IMR-90 (cell line): ENCODE results near the gene PAPPA. TPM values are rescaled to one million over a fixed set of nuclear protein-coding genes. Genes with fewer than 3 reads are reported as not detected.

Source experiments
- ATAC-seq: fragments of 200-7000 bp; cut with Tn5 transposase; 2 replicates; pipeline ENCODE4 v1.9.1; 2020; ENCODE audit warnings: low read depth, mild to moderate bottlenecking, moderate library complexity
- BruUV-seq: library from RNA; stranded (reverse); fragments of 400-500 nt; replicated peaks from 2 replicates; lab custom pipeline; 2021; lab: Mats Ljungman, UMichigan
- CTCF ChIA-PET: fragments of 300-600 bp; formaldehyde crosslinking; extraction: SDS; loops from one replicate; lab custom pipeline; 2021; ENCODE audit warnings: antibody characterized with exemption; lab: Yijun Ruan, JAX
- POLR2A ChIA-PET: fragments of 300-600 bp; sonication (Branson Sonifier 250); formaldehyde crosslinking; loops from one replicate; lab custom pipeline; 2022; ENCODE audit warnings: antibody characterized with exemption; ENCODE audit not compliant: unreplicated experiment; lab: Charles Lee
- DNase-seq: peaks from one replicate; pipeline ENCODE4 v3.0.0; 2013
- H2AFZ ChIP-seq: replicated peaks from 2 replicates; pipeline ENCODE3; 2013; ENCODE audit warnings: low read length, mild to moderate bottlenecking; ENCODE audit not compliant: poor library complexity
- H2AK5ac ChIP-seq: 2 replicates; pipeline ENCODE4 v1.6.1; 2013; ENCODE audit warnings: low read depth, low read length, inconsistent platforms
- H2AK9ac ChIP-seq: replicated peaks from 2 replicates; pipeline ENCODE3; 2013; ENCODE audit warnings: mild to moderate bottlenecking, low read depth, low read length, moderate library complexity; ENCODE audit not compliant: poor library complexity
- H2BK120ac ChIP-seq: 2 replicates; pipeline ENCODE4 v1.6.1; 2013; ENCODE audit warnings: low read depth, low read length, inconsistent platforms
- H2BK15ac ChIP-seq: 3 replicates; pipeline ENCODE4 v1.6.1; 2013; ENCODE audit warnings: low read depth, low read length, inconsistent platforms
- H2BK20ac ChIP-seq: 2 replicates; pipeline ENCODE4 v1.6.1; 2013; ENCODE audit warnings: low read depth, mild to moderate bottlenecking, inconsistent platforms, low read length, moderate library complexity
- H2BK5ac ChIP-seq: 2 replicates; pipeline ENCODE4 v1.6.1; 2013; ENCODE audit warnings: mild to moderate bottlenecking, low read depth, low read length, inconsistent platforms; ENCODE audit not compliant: poor library complexity, severe bottlenecking
- H3K14ac ChIP-seq: replicated peaks from 2 replicates; pipeline ENCODE4 v1.6.1; 2013; ENCODE audit warnings: low read depth, low read length, inconsistent platforms
- H3K18ac ChIP-seq: 2 replicates; pipeline ENCODE4 v1.6.1; 2013; ENCODE audit warnings: low read depth, low read length, control low read depth
- H3K23ac ChIP-seq: 2 replicates; pipeline ENCODE4 v1.6.1; 2013; ENCODE audit warnings: low read depth, low read length, inconsistent platforms
- H3K27ac ChIP-seq: 2 replicates; pipeline ENCODE4 v1.5.1; 2013; ENCODE audit warnings: mild to moderate bottlenecking, control low read depth, low read length; ENCODE audit not compliant: insufficient read depth
- H3K27me3 ChIP-seq: 2 replicates; pipeline ENCODE4 v1.6.1; 2013; ENCODE audit warnings: low read length; ENCODE audit not compliant: control insufficient read depth, insufficient read depth
- H3K36me3 ChIP-seq: 2 replicates; pipeline ENCODE4 v1.6.1; 2013; ENCODE audit warnings: low read length, mixed read lengths; ENCODE audit not compliant: control insufficient read depth, insufficient read depth
- H3K4ac ChIP-seq: 2 replicates; pipeline ENCODE4 v1.6.1; 2013; ENCODE audit warnings: low read depth, low read length, inconsistent platforms
- H3K4me1 ChIP-seq: 2 replicates; pipeline ENCODE4 v1.6.1; 2013; ENCODE audit warnings: low read length, mixed read lengths; ENCODE audit not compliant: control insufficient read depth, insufficient read depth
- H3K4me2 ChIP-seq: 2 replicates; pipeline ENCODE4 v1.6.1; 2013; ENCODE audit warnings: low read depth, mild to moderate bottlenecking, control low read depth, low read length, moderate library complexity
- H3K4me3 ChIP-seq: 2 replicates; pipeline ENCODE4 v1.5.1; 2013; ENCODE audit warnings: low read depth, mild to moderate bottlenecking, control low read depth, low read length, moderate library complexity; ENCODE audit not compliant: insufficient read depth
- H3K56ac ChIP-seq: 2 replicates; pipeline ENCODE4 v1.6.1; 2013; ENCODE audit warnings: low read length, inconsistent platforms; ENCODE audit not compliant: insufficient read depth; ENCODE audit errors: extremely low read depth
- H3K79me1 ChIP-seq, 2 experiments: 2 replicates each; pipeline ENCODE4 v1.6.1; 2013; ENCODE audit warnings: low read length in 2 of 2, inconsistent platforms in 1 of 2, low read depth in 1 of 2
- H3K9ac ChIP-seq: 2 replicates; pipeline ENCODE4 v1.6.1; 2013; ENCODE audit warnings: low read depth, low read length, control low read depth
- H3K9me1 ChIP-seq: 2 replicates; pipeline ENCODE4 v1.6.1; 2013; ENCODE audit warnings: low read length, inconsistent platforms; ENCODE audit not compliant: insufficient read depth
- H3K9me3 ChIP-seq: 2 replicates; pipeline ENCODE4 v1.6.1; 2013; ENCODE audit warnings: low read length; ENCODE audit not compliant: control insufficient read depth, insufficient read depth
- H4K20me1 ChIP-seq: 2 replicates; pipeline ENCODE4 v1.6.1; 2013; ENCODE audit warnings: low read length, inconsistent platforms; ENCODE audit not compliant: insufficient read depth
- H4K5ac ChIP-seq: 2 replicates; pipeline ENCODE4 v1.6.1; 2013; ENCODE audit warnings: mild to moderate bottlenecking, low read depth, low read length, control low read depth
- H4K8ac ChIP-seq, 2 experiments: 2 replicates each; pipeline ENCODE4 v1.6.1; 2013; ENCODE audit warnings: low read depth in 2 of 2, low read length in 2 of 2, control low read depth in 1 of 2, inconsistent platforms in 1 of 2
- H4K91ac ChIP-seq: 2 replicates; pipeline ENCODE4 v1.6.1; 2013; ENCODE audit warnings: low read depth, low read length, inconsistent platforms; ENCODE audit not compliant: insufficient read depth
- BHLHE40 ChIP-seq: fragments of 150-350 bp; IDR thresholded peaks from 2 replicates; pipeline ENCODE4 v1.6.1; 2016; ENCODE audit warnings: mild to moderate bottlenecking, low read depth, low read length
- CEBPB ChIP-seq: IDR thresholded peaks from 2 replicates; pipeline ENCODE4 v1.6.1; 2012; ENCODE audit warnings: low read depth, low read length, improper control_type of control experiment
- CHD1 ChIP-seq: IDR thresholded peaks from 2 replicates; pipeline ENCODE4 v1.6.1; 2012; ENCODE audit warnings: low read depth, low read length, improper control_type of control experiment
- ELK1 ChIP-seq: fragments of 150-350 bp; IDR thresholded peaks from 2 replicates; pipeline ENCODE4 v1.6.1; 2016; ENCODE audit warnings: low read depth, mild to moderate bottlenecking, low read length, moderate library complexity, borderline replicate concordance
- FOS ChIP-seq: fragments of 150-350 bp; IDR thresholded peaks from 2 replicates; pipeline ENCODE4 v1.6.1; 2016; ENCODE audit warnings: low read depth, low read length
- MAZ ChIP-seq: IDR thresholded peaks from 2 replicates; pipeline ENCODE4 v1.6.1; 2012; ENCODE audit warnings: low read depth, mild to moderate bottlenecking, low read length, improper control_type of control experiment, moderate library complexity, borderline replicate concordance
- MXI1 ChIP-seq: IDR thresholded peaks from 2 replicates; pipeline ENCODE4 v1.6.1; 2012; ENCODE audit warnings: low read depth, mild to moderate bottlenecking, low read length, moderate library complexity, borderline replicate concordance
- RCOR1 ChIP-seq: IDR thresholded peaks from 2 replicates; pipeline ENCODE4 v1.6.1; 2012; ENCODE audit warnings: mild to moderate bottlenecking, low read length, improper control_type of control experiment; ENCODE audit not compliant: insufficient replicate concordance
- RFX5 ChIP-seq: IDR thresholded peaks from 2 replicates; pipeline ENCODE4 v1.8.0; 2012; ENCODE audit warnings: low read depth, mild to moderate bottlenecking, low read length, moderate library complexity
- WGBS, 2 experiments: methylation state at CpG; one replicate each; pipeline versions ENCODE4 v1.1.5 to v1.1.7; 2013; ENCODE audit warnings: missing lambda C conversion rate in 2 of 2; ENCODE audit not compliant: insufficient read length in 1 of 2; ENCODE audit errors: extremely low coverage in 2 of 2; 5-methylcytosine and 5-hydroxymethylcytosine counted together
- dilution Hi-C: fragments of 300-500 bp; cut with HindIII; formaldehyde crosslinking; loops from one replicate; pipeline ENCODE4 v1.14.3; 2018; ENCODE audit warnings: low sequenced_read_pairs; ENCODE audit not compliant: unreplicated experiment
- in situ Hi-C: fragments of 300-500 bp; cut with MboI; formaldehyde crosslinking; loops from 3 replicates; pipeline ENCODE4 v1.14.3; 2019; ENCODE audit warnings: low sequenced_read_pairs, inconsistent platforms, mixed read lengths
- intact Hi-C: fragments of 100-400 bp; cut with micrococcal nuclease; formaldehyde crosslinking; loops from 2 replicates; pipeline ENCODE4 v1.10.0; 2022
- polyA plus RNA-seq, 3 experiments: library from polyadenylated mRNA; depleted of rRNA; stranded (reverse); fragments of >200 nt; gene quantifications; 2 replicates each; pipeline ENCODE4 v1.2.3, GENCODE V29; 2012; ENCODE audit warnings: low replicate concordance in 1 of 3
- total RNA-seq: library from RNA; depleted of rRNA; stranded (reverse); fragments of >200 nt; gene quantifications from 2 replicates; pipeline ENCODE4 v1.2.3, GENCODE V29; 2012

PAPPA gene
- total and polyA plus RNA-seq, 2 of the 4 experiments (the other 2 are of a cell fraction) = 8.3 to 12.4 TPM

GRCh38 chr9:116276651-116277121 is 123.1 kb downstream of the PAPPA start:
- no TSS peak for BruUV-seq
- intact Hi-C loops (no loop called here), dilution Hi-C loops (no loop called here), in situ Hi-C loops (no loop called here)
- Histone ChIP-seq H4K5ac (no peak overlapping the region), H3K9ac (no peak overlapping the region), H3K4me2 (no peak overlapping the region), H3K4ac (no peak overlapping the region; the same call in 1 of the 2 replicates), H3K9me1 (peaks cover 12% of the 10 kb centered on the region), H3K27me3 (no peaks in the 10 kb centered on the region), H3K79me1 (peaks cover 6 to 8% of the 10 kb centered on the region in 2 experiments; a peak in 1 of 4 replicates), H2AFZ (no peak overlapping the region), H3K4me3 (no peak overlapping the region), H4K20me1 (peaks cover 12% of the 10 kb centered on the region; the same call in 1 of the 2 replicates), H2BK5ac (no peak overlapping the region), H3K14ac (no peak overlapping the region), H4K91ac (no peak overlapping the region), H2AK9ac (no peak overlapping the region), H3K36me3 (peaks cover 52% of the 10 kb centered on the region), H2BK120ac (no peak overlapping the region), H2BK15ac (no peak overlapping the region), H3K18ac (no peak overlapping the region), H3K27ac (no peak overlapping the region), H3K4me1 (no peaks in the 10 kb centered on the region; the same call in none of the 2 replicates), H4K8ac (no peak overlapping the region), H3K23ac (no peak overlapping the region), H3K9me3 (no peaks in the 10 kb centered on the region), H3K56ac (no peak overlapping the region), H2AK5ac (no peak overlapping the region), H2BK20ac (no peak overlapping the region)
- POLR2A ChIA-PET = no interaction called here
- ATAC-seq = no peak
- TF ChIP-seq MAZ (no peak), RCOR1 (no peak), RFX5 (no peak), CHD1 (no peak), MXI1 (no peak), CEBPB (no peak), BHLHE40 (no peak), ELK1 (no peak), FOS (no peak)
- WGBS, 2 experiments = 60% methylated on average over 1 of the region's 10 CpGs; no CpG with 5 or more reads in 1 of the 2 experiments
- CTCF ChIA-PET = no interaction called here
- no peak for DNase-seq
